ENCODE data around the gene BSDC1.

- TF ChIP-seq CTCF (IDR thresholded peaks at IDR 0.05 in 2 of 3, conservative IDR thresholded peaks at IDR 0.05 in 1 of 3; ENCODE audit: control insufficient read depth in 2 of 3, extremely low read depth in 1 of 3, insufficient read depth in 1 of 3, low read depth in 3 of 3, low read length in 3 of 3) (no peak), CBX5 (IDR thresholded peaks at IDR 0.05; ENCODE audit: low read depth) (no peak), REST (IDR thresholded peaks at IDR 0.05; ENCODE audit: low read depth, low read length) (no peak), RAD21 (IDR thresholded peaks at IDR 0.05; ENCODE audit: insufficient read depth, low read depth, low read length) (no peak)
Observed at GRCh38 chr1:32327204-32327603, 67.0 kb downstream of the BSDC1 start.

Measured in GM12878 (cell line).